Astrocyte (in vitro differentiated cells and primary cell): ENCODE results near the gene GBE1.

Source experiments
- EZH2 ChIP-seq: IDR thresholded peaks from 2 replicates; pipeline ENCODE4 v1.6.1; 2012; ENCODE audit warnings: mild to moderate bottlenecking, low read length, inconsistent platforms; ENCODE audit not compliant: insufficient read depth
- TF ChIP-seq, protein P1 (sequence below): IDR thresholded peaks from 2 replicates; pipeline ENCODE4 v1.5.1; 2011; ENCODE audit warnings: low read depth, mild to moderate bottlenecking, inconsistent platforms, low read length, moderate library complexity; ENCODE audit not compliant: insufficient read depth

DNA sequence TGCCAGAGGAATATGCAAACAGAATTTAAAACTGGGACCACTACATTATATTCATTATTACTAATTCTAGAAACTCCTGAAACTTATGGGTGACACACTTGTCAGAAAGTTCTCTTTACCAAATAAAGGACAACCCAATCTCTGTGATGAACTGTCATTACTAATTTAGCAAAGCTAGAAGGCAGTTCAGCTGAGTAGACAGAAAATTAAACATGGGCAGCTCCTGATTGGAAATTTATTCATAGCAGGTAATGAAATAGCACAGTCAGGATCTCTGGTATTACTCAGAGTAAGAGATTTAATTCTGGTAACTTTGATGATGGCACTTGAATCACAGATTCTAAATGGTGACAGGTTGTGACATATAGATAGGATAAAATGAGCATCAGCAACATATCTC lies 123.0 kb downstream of the GBE1 start:
- TF ChIP-seq, protein P1, sequence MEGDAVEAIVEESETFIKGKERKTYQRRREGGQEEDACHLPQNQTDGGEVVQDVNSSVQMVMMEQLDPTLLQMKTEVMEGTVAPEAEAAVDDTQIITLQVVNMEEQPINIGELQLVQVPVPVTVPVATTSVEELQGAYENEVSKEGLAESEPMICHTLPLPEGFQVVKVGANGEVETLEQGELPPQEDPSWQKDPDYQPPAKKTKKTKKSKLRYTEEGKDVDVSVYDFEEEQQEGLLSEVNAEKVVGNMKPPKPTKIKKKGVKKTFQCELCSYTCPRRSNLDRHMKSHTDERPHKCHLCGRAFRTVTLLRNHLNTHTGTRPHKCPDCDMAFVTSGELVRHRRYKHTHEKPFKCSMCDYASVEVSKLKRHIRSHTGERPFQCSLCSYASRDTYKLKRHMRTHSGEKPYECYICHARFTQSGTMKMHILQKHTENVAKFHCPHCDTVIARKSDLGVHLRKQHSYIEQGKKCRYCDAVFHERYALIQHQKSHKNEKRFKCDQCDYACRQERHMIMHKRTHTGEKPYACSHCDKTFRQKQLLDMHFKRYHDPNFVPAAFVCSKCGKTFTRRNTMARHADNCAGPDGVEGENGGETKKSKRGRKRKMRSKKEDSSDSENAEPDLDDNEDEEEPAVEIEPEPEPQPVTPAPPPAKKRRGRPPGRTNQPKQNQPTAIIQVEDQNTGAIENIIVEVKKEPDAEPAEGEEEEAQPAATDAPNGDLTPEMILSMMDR, result no peak
- TF ChIP-seq EZH2, result no peak
